Testis (tissue), 2 donors: ENCODE results near the gene CUEDC1.

Experiments used
- CTCF ChIP-seq, 3 experiments: fragments of 450-650 bp in 2 of 3; fragments of 200-600 bp in 1 of 3; sonication (generic) in 1 of 3; IDR thresholded peaks; one replicate each; pipeline ENCODE4 v1.5.1; 2016 to 2019; ENCODE audit warnings: antibody characterized with exemption in 3 of 3, mild to moderate bottlenecking in 2 of 3, moderate library complexity in 1 of 3
- POLR2A ChIP-seq: fragments of 450-650 bp; IDR thresholded peaks from one replicate; pipeline ENCODE4 v1.6.1; 2017; ENCODE audit warnings: antibody characterized with exemption, mild to moderate bottlenecking, moderate library complexity

- TF ChIP-seq CTCF (IDR thresholded peaks at IDR 0.05): no peak
- no peak for TF ChIP-seq POLR2A
Measured at GRCh38 chr17:57908278-57908677, 46.9 kb downstream of the CUEDC1 start.
